ENCODE measurements around the gene TEX53.

- no peak for TF ChIP-seq SIN3A (IDR thresholded peaks at IDR 0.05; ENCODE audit: borderline replicate concordance, low read depth, low read length)
- TF ChIP-seq CTCF (IDR thresholded peaks at IDR 0.05) = no peak
- no peak for TF ChIP-seq SMC3 (IDR thresholded peaks at IDR 0.05; ENCODE audit: low read depth, low read length)
- TF ChIP-seq FOXJ3 (CRISPR knock-in tag; IDR thresholded peaks at IDR 0.05) = no peak
Observed at GRCh38 chr9:114691956-114692295, 34.3 kb upstream of the TEX53 start.
